GM18511 (cell line): ENCODE measurements around the gene MAP2K2.

Experiments
- ATAC-seq: cut with Tn5 transposase; IDR thresholded peaks from one replicate; pipeline ENCODE4 v1.9.1; 2021; ENCODE audit warnings: mild to moderate bottlenecking, moderate library complexity; ENCODE audit not compliant: unreplicated experiment

Gene MAP2K2

GRCh38 chr19:4046946-4047683 lies 76.8 kb downstream of the MAP2K2 start:
- ATAC-seq, result no peak

- ATAC-seq, result no peak
Observed at GRCh38 chr19:4046362-4046691, 77.6 kb downstream of the MAP2K2 start.

GRCh38 chr19:4045597-4046361 lies 78.1 kb downstream of the MAP2K2 start:
- ATAC-seq, result no peak

- ATAC-seq, result no peak
Observed at GRCh38 chr19:4044990-4045465, 78.9 kb downstream of the MAP2K2 start.

GRCh38 chr19:4043966-4044715 lies 79.8 kb downstream of the MAP2K2 start:
- ATAC-seq, result no peak

- ATAC-seq, result no peak
Observed at GRCh38 chr19:4043401-4043800, 80.5 kb downstream of the MAP2K2 start.

- ATAC-seq, result no peak
Observed at GRCh38 chr19:4042731-4043082, 81.2 kb downstream of the MAP2K2 start.

GRCh38 chr19:4042064-4042730 lies 81.7 kb downstream of the MAP2K2 start:
- ATAC-seq, result no peak
